ENCODE results near the gene ACTC1.

- no peak for TF ChIP-seq POLR2A (IDR thresholded peaks at IDR 0.05)
- TF ChIP-seq, protein P1, sequence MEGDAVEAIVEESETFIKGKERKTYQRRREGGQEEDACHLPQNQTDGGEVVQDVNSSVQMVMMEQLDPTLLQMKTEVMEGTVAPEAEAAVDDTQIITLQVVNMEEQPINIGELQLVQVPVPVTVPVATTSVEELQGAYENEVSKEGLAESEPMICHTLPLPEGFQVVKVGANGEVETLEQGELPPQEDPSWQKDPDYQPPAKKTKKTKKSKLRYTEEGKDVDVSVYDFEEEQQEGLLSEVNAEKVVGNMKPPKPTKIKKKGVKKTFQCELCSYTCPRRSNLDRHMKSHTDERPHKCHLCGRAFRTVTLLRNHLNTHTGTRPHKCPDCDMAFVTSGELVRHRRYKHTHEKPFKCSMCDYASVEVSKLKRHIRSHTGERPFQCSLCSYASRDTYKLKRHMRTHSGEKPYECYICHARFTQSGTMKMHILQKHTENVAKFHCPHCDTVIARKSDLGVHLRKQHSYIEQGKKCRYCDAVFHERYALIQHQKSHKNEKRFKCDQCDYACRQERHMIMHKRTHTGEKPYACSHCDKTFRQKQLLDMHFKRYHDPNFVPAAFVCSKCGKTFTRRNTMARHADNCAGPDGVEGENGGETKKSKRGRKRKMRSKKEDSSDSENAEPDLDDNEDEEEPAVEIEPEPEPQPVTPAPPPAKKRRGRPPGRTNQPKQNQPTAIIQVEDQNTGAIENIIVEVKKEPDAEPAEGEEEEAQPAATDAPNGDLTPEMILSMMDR (IDR thresholded peaks at IDR 0.05): no peak
- TF ChIP-seq POLR2AphosphoS5 (IDR thresholded peaks at IDR 0.05): no peak
Observed at GRCh38 chr15:34783431-34783830, 11.9 kb downstream of the ACTC1 start.

All from stomach (tissue), 4 donors.